HL-60 (cell line): Measurements from ENCODE around the gene PHPT1.

ENCODE experiments used
- DNase-seq, 2 experiments: peaks; one replicate each; pipeline ENCODE4 v3.0.0-alpha.2; 2010 to 2020; ENCODE audit warnings: low read depth in 1 of 2, low spot score in 1 of 2
- H3K27ac ChIP-seq: fragments of 250-450 bp; sonication (Bioruptor Pico); replicated peaks from 2 replicates; pipeline ENCODE4 v1.5.1; 2020; ENCODE audit warnings: mild to moderate bottlenecking, moderate library complexity
- H3K27me3 ChIP-seq: fragments of 250-450 bp; sonication (Bioruptor Pico); 2 replicates; pipeline ENCODE4 v1.5.1; 2021; ENCODE audit warnings: mild to moderate bottlenecking, moderate library complexity; ENCODE audit not compliant: insufficient read depth, poor library complexity, severe bottlenecking
- H3K4me3 ChIP-seq: replicated peaks from 2 replicates; pipeline ENCODE4 v1.5.1; 2011; ENCODE audit warnings: mild to moderate bottlenecking, control low read depth, low read length; ENCODE audit not compliant: insufficient read depth
- GABPA ChIP-seq: IDR thresholded peaks from 2 replicates; pipeline ENCODE4 v1.6.1; 2012; ENCODE audit warnings: low read depth
- POLR2AphosphoS5 ChIP-seq: IDR thresholded peaks from 2 replicates; pipeline ENCODE4 v1.6.1; 2012; ENCODE audit warnings: low read depth
- SPI1 ChIP-seq: IDR thresholded peaks from 2 replicates; pipeline ENCODE4 v1.6.1; 2012; ENCODE audit warnings: low read depth, mild to moderate bottlenecking, borderline replicate concordance
- TF ChIP-seq, protein P1 (sequence below): IDR thresholded peaks from one replicate; pipeline ENCODE4 v1.5.1; 2011; ENCODE audit warnings: low read length, control low read depth, inconsistent platforms; ENCODE audit not compliant: insufficient read depth
- TF ChIP-seq, protein P2 (sequence below): IDR thresholded peaks from 2 replicates; pipeline ENCODE4 v1.6.1; 2012; ENCODE audit warnings: low read depth; ENCODE audit not compliant: insufficient replicate concordance

PHPT1 gene

DNA sequence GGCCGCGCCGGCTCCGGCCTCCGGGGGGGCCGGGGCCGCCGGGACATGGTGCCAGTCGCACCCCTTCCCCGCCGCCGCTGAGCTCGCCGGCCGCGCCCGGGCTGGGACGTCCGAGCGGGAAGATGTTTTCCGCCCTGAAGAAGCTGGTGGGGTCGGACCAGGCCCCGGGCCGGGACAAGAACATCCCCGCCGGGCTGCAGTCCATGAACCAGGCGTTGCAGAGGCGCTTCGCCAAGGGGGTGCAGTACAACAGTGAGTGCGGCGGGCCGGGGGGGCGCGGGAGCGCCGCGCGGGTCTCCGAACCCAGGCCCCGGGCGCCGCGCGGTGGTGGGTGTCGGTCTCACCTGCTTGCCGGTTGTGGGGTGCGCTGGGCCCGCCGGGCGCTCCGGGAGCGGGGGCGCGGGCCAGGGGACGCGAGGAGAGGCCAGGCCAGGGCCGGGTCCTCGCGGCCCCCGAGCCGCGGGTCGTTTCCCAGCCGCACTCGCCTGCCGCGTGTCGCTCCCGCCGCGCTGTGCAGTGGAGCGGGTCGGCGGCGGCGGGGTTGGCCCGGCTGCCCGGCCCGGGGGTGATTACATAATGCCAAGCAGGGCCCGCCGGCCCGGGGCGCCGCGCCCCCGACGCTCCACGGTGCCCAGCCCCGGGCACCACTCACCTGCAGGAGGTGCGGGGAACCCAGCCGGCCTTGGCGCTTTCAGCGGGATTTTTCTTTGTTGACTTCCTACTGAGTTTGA lies 41.0 kb upstream of the PHPT1 start:
- peak; percentile 18 to 37 for DNase-seq
- no peaks in the 10 kb centered on the region for H3K27me3 ChIP-seq
- H3K4me3 ChIP-seq, result peak overlapping the region; percentile 83
- TF ChIP-seq, protein P1, sequence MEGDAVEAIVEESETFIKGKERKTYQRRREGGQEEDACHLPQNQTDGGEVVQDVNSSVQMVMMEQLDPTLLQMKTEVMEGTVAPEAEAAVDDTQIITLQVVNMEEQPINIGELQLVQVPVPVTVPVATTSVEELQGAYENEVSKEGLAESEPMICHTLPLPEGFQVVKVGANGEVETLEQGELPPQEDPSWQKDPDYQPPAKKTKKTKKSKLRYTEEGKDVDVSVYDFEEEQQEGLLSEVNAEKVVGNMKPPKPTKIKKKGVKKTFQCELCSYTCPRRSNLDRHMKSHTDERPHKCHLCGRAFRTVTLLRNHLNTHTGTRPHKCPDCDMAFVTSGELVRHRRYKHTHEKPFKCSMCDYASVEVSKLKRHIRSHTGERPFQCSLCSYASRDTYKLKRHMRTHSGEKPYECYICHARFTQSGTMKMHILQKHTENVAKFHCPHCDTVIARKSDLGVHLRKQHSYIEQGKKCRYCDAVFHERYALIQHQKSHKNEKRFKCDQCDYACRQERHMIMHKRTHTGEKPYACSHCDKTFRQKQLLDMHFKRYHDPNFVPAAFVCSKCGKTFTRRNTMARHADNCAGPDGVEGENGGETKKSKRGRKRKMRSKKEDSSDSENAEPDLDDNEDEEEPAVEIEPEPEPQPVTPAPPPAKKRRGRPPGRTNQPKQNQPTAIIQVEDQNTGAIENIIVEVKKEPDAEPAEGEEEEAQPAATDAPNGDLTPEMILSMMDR, result no peak
- TF ChIP-seq GABPA, result no peak
- TF ChIP-seq, protein P2, sequence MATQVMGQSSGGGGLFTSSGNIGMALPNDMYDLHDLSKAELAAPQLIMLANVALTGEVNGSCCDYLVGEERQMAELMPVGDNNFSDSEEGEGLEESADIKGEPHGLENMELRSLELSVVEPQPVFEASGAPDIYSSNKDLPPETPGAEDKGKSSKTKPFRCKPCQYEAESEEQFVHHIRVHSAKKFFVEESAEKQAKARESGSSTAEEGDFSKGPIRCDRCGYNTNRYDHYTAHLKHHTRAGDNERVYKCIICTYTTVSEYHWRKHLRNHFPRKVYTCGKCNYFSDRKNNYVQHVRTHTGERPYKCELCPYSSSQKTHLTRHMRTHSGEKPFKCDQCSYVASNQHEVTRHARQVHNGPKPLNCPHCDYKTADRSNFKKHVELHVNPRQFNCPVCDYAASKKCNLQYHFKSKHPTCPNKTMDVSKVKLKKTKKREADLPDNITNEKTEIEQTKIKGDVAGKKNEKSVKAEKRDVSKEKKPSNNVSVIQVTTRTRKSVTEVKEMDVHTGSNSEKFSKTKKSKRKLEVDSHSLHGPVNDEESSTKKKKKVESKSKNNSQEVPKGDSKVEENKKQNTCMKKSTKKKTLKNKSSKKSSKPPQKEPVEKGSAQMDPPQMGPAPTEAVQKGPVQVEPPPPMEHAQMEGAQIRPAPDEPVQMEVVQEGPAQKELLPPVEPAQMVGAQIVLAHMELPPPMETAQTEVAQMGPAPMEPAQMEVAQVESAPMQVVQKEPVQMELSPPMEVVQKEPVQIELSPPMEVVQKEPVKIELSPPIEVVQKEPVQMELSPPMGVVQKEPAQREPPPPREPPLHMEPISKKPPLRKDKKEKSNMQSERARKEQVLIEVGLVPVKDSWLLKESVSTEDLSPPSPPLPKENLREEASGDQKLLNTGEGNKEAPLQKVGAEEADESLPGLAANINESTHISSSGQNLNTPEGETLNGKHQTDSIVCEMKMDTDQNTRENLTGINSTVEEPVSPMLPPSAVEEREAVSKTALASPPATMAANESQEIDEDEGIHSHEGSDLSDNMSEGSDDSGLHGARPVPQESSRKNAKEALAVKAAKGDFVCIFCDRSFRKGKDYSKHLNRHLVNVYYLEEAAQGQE, result no peak
- H3K27ac ChIP-seq, result peak overlapping the region; percentile 80

DNA sequence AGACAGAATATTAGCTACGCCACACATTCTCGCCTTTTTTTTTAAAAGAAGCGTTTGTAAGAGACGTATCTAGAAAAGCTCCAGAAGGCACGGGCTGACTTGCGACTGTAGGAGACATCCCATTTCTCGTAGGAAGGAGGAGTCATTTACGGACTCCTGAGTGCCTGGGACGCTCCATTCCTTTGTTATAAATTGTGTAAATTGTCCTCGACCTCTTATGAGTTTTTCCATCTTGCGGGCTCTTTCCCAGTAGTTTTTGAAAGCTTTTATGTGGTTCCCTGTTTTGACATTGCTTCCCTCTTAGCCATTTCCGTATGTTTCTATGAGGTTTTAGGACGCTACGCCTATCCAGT lies 40.4 kb upstream of the PHPT1 start:
- TF ChIP-seq, protein P2, result no peak
- no peak for TF ChIP-seq POLR2AphosphoS5
- TF ChIP-seq, protein P1, result no peak
- no peak for TF ChIP-seq GABPA
- TF ChIP-seq SPI1, result no peak
- Histone ChIP-seq H3K4me3 (peak overlapping the region; percentile 83), H3K27me3 (no peaks in the 10 kb centered on the region), H3K27ac (peak overlapping the region; percentile 55)
- DNase-seq, result no peak

DNA sequence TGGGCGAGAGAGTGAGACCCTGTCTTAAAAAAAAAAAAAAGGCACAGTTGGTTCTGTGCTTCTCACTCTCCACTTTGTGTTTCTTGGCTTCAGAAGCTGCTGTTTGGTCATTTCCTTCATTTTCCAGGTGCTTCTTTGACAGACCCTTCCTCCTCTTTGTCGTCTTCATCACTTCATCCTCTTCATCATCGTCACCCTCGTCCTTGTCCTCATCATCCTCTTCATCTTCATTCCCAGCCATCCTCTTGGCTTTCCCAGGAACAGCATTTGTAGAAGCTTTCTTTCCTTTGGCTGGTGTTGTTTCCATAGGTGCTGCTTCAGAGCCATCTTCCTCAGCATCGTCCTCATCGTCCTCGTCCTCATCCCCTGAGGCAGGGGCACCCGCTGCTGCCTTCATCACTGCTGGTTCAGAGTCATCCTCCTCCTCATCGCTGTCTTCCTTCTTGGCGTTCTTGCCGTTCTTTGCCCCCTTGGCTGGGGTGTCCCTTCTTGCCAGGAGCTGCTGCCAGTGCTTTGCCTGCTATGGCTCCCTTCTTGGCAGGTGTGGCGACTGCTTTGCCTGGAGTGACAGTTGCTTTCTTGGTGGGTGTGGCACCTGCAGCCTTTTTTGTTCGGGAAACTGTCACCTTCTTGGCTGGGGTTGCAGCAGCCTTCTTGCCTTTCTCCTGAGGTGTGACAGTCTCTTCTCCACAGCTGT lies 34.3 kb upstream of the PHPT1 start:
- DNase-seq, result no peak
- Histone ChIP-seq H3K4me3 (no peak overlapping the region), H3K27ac (no peak overlapping the region), H3K27me3 (no peaks in the 10 kb centered on the region)
- TF ChIP-seq SPI1 (no peak), POLR2AphosphoS5 (no peak), GABPA (no peak)
- TF ChIP-seq, protein P2, result no peak
- TF ChIP-seq, protein P1, result no peak
